ENCODE data around the gene HMGN4. TPM values are rescaled to one million over a fixed set of nuclear protein-coding genes. Genes with fewer than 3 reads are reported as not detected.
A peak's percentile ranks its signal among the peaks of the same experiment; 100 is the strongest.

Gene HMGN4
- total and polyA plus RNA-seq, 9 of the 15 experiments (the other 6 are each of a cell fraction or from before 2014, with no cell fraction given): 35.4 to 134 (median 94.1) TPM

DNA sequence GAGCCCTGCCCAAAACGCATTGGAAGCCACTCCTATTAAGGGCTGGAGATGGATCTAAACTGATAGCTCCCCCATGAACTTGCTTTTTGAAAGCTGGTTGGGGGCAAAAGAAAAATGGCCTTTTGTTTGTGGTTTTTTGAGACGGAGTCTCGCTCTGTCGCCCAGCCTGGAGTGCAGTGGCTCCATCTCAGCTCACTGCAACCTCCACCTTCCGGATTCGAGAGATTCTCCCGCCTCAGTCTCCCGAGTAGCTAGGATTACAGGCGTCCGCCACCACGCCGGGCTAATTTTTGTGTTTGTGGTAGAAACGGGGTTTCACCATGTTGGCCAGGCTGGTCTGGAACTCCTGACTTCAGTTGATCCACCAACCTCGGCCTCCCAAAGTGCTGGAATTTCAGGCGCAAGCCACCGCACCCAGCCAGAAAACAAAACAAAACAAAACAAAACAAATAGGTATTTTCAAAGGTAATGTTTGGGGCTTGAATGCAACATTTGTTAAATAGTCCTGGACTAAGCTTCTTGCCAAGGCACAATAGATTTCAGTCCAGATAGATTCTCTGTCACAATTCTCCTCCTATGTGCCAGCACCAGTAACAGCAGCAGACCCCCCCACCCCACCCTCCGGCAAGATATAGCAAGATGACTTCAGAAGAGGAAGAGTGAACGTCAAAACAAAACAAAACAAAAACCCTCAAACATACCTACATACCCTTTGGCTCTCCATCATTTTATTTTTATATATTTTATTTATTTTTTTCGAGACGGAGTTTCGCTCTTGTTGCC is 32.1 kb downstream of the HMGN4 start (continued):
- TF ChIP-seq IRF2 (CRISPR knock-in tag; IDR thresholded peaks at IDR 0.05): no peak
- TF ChIP-seq, protein P1, sequence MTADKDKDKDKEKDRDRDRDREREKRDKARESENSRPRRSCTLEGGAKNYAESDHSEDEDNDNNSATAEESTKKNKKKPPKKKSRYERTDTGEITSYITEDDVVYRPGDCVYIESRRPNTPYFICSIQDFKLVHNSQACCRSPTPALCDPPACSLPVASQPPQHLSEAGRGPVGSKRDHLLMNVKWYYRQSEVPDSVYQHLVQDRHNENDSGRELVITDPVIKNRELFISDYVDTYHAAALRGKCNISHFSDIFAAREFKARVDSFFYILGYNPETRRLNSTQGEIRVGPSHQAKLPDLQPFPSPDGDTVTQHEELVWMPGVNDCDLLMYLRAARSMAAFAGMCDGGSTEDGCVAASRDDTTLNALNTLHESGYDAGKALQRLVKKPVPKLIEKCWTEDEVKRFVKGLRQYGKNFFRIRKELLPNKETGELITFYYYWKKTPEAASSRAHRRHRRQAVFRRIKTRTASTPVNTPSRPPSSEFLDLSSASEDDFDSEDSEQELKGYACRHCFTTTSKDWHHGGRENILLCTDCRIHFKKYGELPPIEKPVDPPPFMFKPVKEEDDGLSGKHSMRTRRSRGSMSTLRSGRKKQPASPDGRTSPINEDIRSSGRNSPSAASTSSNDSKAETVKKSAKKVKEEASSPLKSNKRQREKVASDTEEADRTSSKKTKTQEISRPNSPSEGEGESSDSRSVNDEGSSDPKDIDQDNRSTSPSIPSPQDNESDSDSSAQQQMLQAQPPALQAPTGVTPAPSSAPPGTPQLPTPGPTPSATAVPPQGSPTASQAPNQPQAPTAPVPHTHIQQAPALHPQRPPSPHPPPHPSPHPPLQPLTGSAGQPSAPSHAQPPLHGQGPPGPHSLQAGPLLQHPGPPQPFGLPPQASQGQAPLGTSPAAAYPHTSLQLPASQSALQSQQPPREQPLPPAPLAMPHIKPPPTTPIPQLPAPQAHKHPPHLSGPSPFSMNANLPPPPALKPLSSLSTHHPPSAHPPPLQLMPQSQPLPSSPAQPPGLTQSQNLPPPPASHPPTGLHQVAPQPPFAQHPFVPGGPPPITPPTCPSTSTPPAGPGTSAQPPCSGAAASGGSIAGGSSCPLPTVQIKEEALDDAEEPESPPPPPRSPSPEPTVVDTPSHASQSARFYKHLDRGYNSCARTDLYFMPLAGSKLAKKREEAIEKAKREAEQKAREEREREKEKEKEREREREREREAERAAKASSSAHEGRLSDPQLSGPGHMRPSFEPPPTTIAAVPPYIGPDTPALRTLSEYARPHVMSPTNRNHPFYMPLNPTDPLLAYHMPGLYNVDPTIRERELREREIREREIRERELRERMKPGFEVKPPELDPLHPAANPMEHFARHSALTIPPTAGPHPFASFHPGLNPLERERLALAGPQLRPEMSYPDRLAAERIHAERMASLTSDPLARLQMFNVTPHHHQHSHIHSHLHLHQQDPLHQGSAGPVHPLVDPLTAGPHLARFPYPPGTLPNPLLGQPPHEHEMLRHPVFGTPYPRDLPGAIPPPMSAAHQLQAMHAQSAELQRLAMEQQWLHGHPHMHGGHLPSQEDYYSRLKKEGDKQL (CRISPR knock-in tag; IDR thresholded peaks at IDR 0.05; ENCODE audit: borderline replicate concordance): no peak
- TF ChIP-seq, protein P2, sequence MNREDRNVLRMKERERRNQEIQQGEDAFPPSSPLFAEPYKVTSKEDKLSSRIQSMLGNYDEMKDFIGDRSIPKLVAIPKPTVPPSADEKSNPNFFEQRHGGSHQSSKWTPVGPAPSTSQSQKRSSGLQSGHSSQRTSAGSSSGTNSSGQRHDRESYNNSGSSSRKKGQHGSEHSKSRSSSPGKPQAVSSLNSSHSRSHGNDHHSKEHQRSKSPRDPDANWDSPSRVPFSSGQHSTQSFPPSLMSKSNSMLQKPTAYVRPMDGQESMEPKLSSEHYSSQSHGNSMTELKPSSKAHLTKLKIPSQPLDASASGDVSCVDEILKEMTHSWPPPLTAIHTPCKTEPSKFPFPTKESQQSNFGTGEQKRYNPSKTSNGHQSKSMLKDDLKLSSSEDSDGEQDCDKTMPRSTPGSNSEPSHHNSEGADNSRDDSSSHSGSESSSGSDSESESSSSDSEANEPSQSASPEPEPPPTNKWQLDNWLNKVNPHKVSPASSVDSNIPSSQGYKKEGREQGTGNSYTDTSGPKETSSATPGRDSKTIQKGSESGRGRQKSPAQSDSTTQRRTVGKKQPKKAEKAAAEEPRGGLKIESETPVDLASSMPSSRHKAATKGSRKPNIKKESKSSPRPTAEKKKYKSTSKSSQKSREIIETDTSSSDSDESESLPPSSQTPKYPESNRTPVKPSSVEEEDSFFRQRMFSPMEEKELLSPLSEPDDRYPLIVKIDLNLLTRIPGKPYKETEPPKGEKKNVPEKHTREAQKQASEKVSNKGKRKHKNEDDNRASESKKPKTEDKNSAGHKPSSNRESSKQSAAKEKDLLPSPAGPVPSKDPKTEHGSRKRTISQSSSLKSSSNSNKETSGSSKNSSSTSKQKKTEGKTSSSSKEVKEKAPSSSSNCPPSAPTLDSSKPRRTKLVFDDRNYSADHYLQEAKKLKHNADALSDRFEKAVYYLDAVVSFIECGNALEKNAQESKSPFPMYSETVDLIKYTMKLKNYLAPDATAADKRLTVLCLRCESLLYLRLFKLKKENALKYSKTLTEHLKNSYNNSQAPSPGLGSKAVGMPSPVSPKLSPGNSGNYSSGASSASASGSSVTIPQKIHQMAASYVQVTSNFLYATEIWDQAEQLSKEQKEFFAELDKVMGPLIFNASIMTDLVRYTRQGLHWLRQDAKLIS (CRISPR knock-in tag; IDR thresholded peaks at IDR 0.05): no peak
- no peak for TF ChIP-seq SIN3A (IDR thresholded peaks at IDR 0.05; ENCODE audit: borderline replicate concordance in 2 of 2, control insufficient read depth in 1 of 2, low read depth in 2 of 2, low read length in 2 of 2)
- 0 out of 2 replicates have a peak, but pooled peaks have one; percentile 28 for TF ChIP-seq CBX1 (IDR thresholded peaks at IDR 0.05; ENCODE audit: low read depth)
- TF ChIP-seq NR4A1 (CRISPR knock-in tag; IDR thresholded peaks at IDR 0.05): no peak
- TF ChIP-seq NR4A1 (tag; IDR thresholded peaks at IDR 0.05): no peak
- no peak for TF ChIP-seq KAT2B (IDR thresholded peaks at IDR 0.05; ENCODE audit: low read depth, low read length)
- TF ChIP-seq NRF1 (conservative IDR thresholded peaks at IDR 0.05 in 1 of 2, IDR thresholded peaks at IDR 0.05 in 1 of 2): no peak
- peak; percentile 60 for TF ChIP-seq RBFOX2 (IDR thresholded peaks at IDR 0.05; ENCODE audit: low read depth, low read length)
- TF ChIP-seq RBM34 (IDR thresholded peaks at IDR 0.05; ENCODE audit: borderline replicate concordance, insufficient read depth, low read length): no peak
- TF ChIP-seq ZNF586 (CRISPR knock-in tag; conservative IDR thresholded peaks at IDR 0.05): no peak
- TF ChIP-seq ZNF212 (CRISPR knock-in tag; IDR thresholded peaks at IDR 0.05): no peak
- no peak for TF ChIP-seq ZNF12 (CRISPR knock-in tag; IDR thresholded peaks at IDR 0.05)
- TF ChIP-seq MBD2 (IDR thresholded peaks at IDR 0.05; ENCODE audit: borderline replicate concordance, low read depth): 0 out of 2 replicates have a peak, but pooled peaks have one; percentile 15
- TF ChIP-seq MYBL2 (IDR thresholded peaks at IDR 0.05; ENCODE audit: low read depth): no peak
- TF ChIP-seq MYBL2 (CRISPR knock-in tag; IDR thresholded peaks at IDR 0.05; ENCODE audit: borderline replicate concordance): no peak
- TF ChIP-seq RBM22 (IDR thresholded peaks at IDR 0.05; ENCODE audit: low read depth, low read length, poor library complexity, severe bottlenecking): no peak
- TF ChIP-seq ZNF444 (CRISPR knock-in tag; IDR thresholded peaks at IDR 0.05): no peak

Measured in K562 (cell line).